WTC11 (cell line): Measurements from ENCODE around the gene CELF4.
A peak's percentile ranks its signal among the peaks of the same experiment; 100 is the strongest.

Source experiments
- ELF4 ChIP-seq: sonication (generic); formaldehyde crosslinking; IDR thresholded peaks from 2 replicates; pipeline ENCODE4 v1.8.1; 2022; ENCODE audit warnings: low read depth, mild to moderate bottlenecking, moderate library complexity, missing genetic modification reagents
- TF ChIP-seq, protein P1 (sequence below): fragments of 200-600 bp; IDR thresholded peaks from 2 replicates; pipeline ENCODE4 v1.8.0; 2022; ENCODE audit warnings: antibody characterized with exemption
- TF ChIP-seq, protein P2 (sequence below): sonication (generic); formaldehyde crosslinking; IDR thresholded peaks from 2 replicates; pipeline ENCODE4 v1.8.1; 2022; ENCODE audit warnings: mild to moderate bottlenecking, missing genetic modification reagents, moderate library complexity, borderline replicate concordance

DNA sequence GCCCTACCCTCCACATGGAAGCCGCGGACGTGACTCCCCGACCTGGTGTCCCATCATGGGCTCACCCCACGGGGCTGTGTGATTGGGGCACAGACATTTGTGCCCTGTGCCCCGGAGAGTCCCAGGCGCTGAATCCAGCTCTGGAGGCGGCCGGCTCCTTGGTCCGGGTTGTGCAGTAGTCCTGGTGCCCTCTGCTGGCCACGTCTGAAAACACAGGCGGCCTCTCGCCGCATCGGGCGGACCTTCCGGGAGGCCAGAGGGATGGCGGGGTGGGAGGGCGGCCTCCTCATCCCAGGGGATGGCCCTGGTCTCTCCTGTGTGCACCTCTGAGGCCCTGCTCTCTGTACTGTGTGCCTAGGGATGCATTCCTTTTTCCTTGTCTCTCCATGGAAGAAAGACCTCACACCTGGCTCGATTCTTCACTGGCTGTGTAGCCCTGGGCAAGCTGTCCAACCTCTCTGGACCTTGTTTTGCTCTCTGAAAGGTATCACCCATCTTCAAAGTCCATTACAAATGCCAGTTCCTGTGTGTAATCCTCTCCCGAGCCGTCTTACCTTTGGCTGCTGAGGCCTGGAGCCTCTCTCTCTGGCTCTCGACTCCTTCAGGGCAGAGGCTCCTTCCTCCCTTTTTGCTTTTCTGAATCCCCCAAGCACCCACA, 27.6 kb downstream of the CELF4 start:
- TF ChIP-seq, protein P1, sequence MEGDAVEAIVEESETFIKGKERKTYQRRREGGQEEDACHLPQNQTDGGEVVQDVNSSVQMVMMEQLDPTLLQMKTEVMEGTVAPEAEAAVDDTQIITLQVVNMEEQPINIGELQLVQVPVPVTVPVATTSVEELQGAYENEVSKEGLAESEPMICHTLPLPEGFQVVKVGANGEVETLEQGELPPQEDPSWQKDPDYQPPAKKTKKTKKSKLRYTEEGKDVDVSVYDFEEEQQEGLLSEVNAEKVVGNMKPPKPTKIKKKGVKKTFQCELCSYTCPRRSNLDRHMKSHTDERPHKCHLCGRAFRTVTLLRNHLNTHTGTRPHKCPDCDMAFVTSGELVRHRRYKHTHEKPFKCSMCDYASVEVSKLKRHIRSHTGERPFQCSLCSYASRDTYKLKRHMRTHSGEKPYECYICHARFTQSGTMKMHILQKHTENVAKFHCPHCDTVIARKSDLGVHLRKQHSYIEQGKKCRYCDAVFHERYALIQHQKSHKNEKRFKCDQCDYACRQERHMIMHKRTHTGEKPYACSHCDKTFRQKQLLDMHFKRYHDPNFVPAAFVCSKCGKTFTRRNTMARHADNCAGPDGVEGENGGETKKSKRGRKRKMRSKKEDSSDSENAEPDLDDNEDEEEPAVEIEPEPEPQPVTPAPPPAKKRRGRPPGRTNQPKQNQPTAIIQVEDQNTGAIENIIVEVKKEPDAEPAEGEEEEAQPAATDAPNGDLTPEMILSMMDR: peak; percentile 79
- TF ChIP-seq, protein P2, sequence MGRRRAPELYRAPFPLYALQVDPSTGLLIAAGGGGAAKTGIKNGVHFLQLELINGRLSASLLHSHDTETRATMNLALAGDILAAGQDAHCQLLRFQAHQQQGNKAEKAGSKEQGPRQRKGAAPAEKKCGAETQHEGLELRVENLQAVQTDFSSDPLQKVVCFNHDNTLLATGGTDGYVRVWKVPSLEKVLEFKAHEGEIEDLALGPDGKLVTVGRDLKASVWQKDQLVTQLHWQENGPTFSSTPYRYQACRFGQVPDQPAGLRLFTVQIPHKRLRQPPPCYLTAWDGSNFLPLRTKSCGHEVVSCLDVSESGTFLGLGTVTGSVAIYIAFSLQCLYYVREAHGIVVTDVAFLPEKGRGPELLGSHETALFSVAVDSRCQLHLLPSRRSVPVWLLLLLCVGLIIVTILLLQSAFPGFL (CRISPR knock-in tag): no peak
- no peak for TF ChIP-seq ELF4 (CRISPR knock-in tag)
